ENCODE data around the gene NATD1. TPM values are rescaled to one million over a fixed set of nuclear protein-coding genes. Genes with fewer than 3 reads are reported as not detected.

Gene NATD1
- total and polyA plus RNA-seq, 2 of the 8 experiments (the other 6 are each of a cell fraction or from before 2014, with no cell fraction given) = 5.4 to 8.4 TPM

- Histone ChIP-seq H3K9ac (replicated peaks in 1 of 4; ENCODE audit: extremely low read depth in 1 of 4, low read depth in 3 of 4, low read length in 3 of 4) (no peak overlapping the region), H4K5ac (ENCODE audit: insufficient read length, low read depth, low read length) (no peak overlapping the region), H3K36me3 (ENCODE audit: control insufficient read depth in 2 of 4, insufficient read depth in 4 of 4, low read length in 3 of 4) (no peaks in the 10 kb centered on the region), H2BK12ac (ENCODE audit: low read depth, low read length) (no peak overlapping the region), H3K23me2 (ENCODE audit: low read depth, low read length) (no peaks in the 10 kb centered on the region; the same call in 1 of the 2 replicates), H4K91ac (replicated peaks; ENCODE audit: insufficient read length, low read length) (no peak overlapping the region), H3K79me2 (ENCODE audit: control insufficient read depth in 1 of 2, insufficient read depth in 2 of 2, low read length in 2 of 2) (no peaks in the 10 kb centered on the region), H3K9me3 (ENCODE audit: insufficient read depth in 2 of 2, low read depth in 1 of 2, low read length in 1 of 2) (no peaks in the 10 kb centered on the region), H4K20me1 (replicated peaks in 1 of 2; ENCODE audit: control insufficient read depth in 1 of 2, insufficient read depth in 2 of 2, low read length in 2 of 2) (peaks cover 0 to 4% of the 10 kb centered on the region in 2 experiments), H3K56ac (replicated peaks; ENCODE audit: insufficient read length, low read depth, low read length) (no peak overlapping the region), H3K23ac (ENCODE audit: insufficient read length) (no peak overlapping the region), H3K27ac (ENCODE audit: low read depth, low read length) (no peak overlapping the region), H2AK5ac (ENCODE audit: low read depth, low read length) (no peak overlapping the region), H2BK5ac (ENCODE audit: low read depth, low read length) (no peak overlapping the region), H2BK20ac (ENCODE audit: low read length) (no peak overlapping the region), H3K79me1 (ENCODE audit: low read depth, low read length) (peaks cover 5% of the 10 kb centered on the region), H2AFZ (ENCODE audit: low read length) (no peak overlapping the region), H2BK15ac (ENCODE audit: low read length) (0 out of 2 replicates have a peak overlapping the region, but pooled peaks have one; percentile 61), H3K4me3 (ENCODE audit: extremely low read depth in 1 of 4, insufficient read depth in 2 of 4, low read depth in 3 of 4, low read length in 4 of 4) (no peak overlapping the region), H3K4me1 (replicated peaks in 1 of 4; ENCODE audit: control insufficient read depth in 3 of 4, insufficient read depth in 4 of 4, low read length in 3 of 4) (peaks cover 3 to 18% (median 13%) of the 10 kb centered on the region in 4 experiments), H2BK120ac (replicated peaks; ENCODE audit: low read depth, low read length) (no peak overlapping the region), H4K8ac (ENCODE audit: extremely low read depth, insufficient read depth, low read length) (0 out of 2 replicates have a peak overlapping the region, but pooled peaks have one; percentile 35), H3K18ac (ENCODE audit: extremely low read depth, low read length) (no peak overlapping the region), H3K14ac (ENCODE audit: insufficient read length) (no peak overlapping the region), H3K4me2 (ENCODE audit: insufficient read depth in 1 of 2, low read depth in 2 of 2, low read length in 2 of 2) (no peak overlapping the region), H3K27me3 (replicated peaks in 1 of 4; ENCODE audit: control insufficient read depth in 3 of 4, extremely low read depth in 1 of 4, insufficient read depth in 3 of 4, low read length in 3 of 4) (no peaks in the 10 kb centered on the region), H3K4ac (replicated peaks; ENCODE audit: insufficient read length, low read depth, low read length) (no peak overlapping the region)
- DNase-seq (ENCODE audit: low read depth in 1 of 2, low spot score in 2 of 2) = no peak
- TF ChIP-seq EZH2 (IDR thresholded peaks at IDR 0.05; ENCODE audit: low read depth, low read length, severe bottlenecking) (no peak), MAX (IDR thresholded peaks at IDR 0.05) (no peak), CBX8 (IDR thresholded peaks at IDR 0.05; ENCODE audit: borderline replicate concordance, low read depth, low read length) (no peak), POU5F1 (IDR thresholded peaks at IDR 0.05; ENCODE audit: low read depth, low read length) (no peak), CHD2 (IDR thresholded peaks at IDR 0.05; ENCODE audit: low read length) (no peak), ZNF274 (IDR thresholded peaks at IDR 0.05; ENCODE audit: borderline replicate concordance, extremely low read depth, low read length) (no peak), TEAD4 (IDR thresholded peaks at IDR 0.05; ENCODE audit: low read depth, low read length) (no peak)
- WGBS, 2 experiments (ENCODE audit: extremely low coverage in 1 of 2, insufficient coverage in 1 of 2, insufficient read length in 1 of 2, insufficient replicate concordance in 2 of 2, low coverage in 1 of 2, low lambda C conversion rate in 2 of 2, missing lambda C conversion rate in 1 of 2) = 80% methylated on average over 20 of the region's 23 CpGs; no CpG with 5 or more reads in 1 of the 2 experiments
- ChIA-PET POLR2A (ENCODE audit: partially characterized antibody) (no interaction called here), CTCF (ENCODE audit: partially characterized antibody) (no interaction called here)
- no peak for FAIRE-seq
Observed at GRCh38 chr17:21243516-21244303, 9.5 kb downstream of the NATD1 start.
